Tibial nerve (tissue), 3 donors: Measurements from ENCODE around the gene USP3.

Source experiments
- POLR2A ChIP-seq, 2 donors: fragments of 450-650 bp; IDR thresholded peaks; one replicate each; pipeline ENCODE4 v1.6.1; 2017; ENCODE audit warnings: antibody characterized with exemption in 2 of 2, mild to moderate bottlenecking in 2 of 2, moderate library complexity in 2 of 2
- TF ChIP-seq, protein P1 (sequence below), 5 experiments: fragments of 200-600 bp in 3 of 5; fragments of 450-650 bp in 2 of 5; sonication (generic) in 3 of 5; IDR thresholded peaks; one replicate each; pipeline ENCODE4 v1.5.1; 2016 to 2019; ENCODE audit warnings: antibody characterized with exemption in 5 of 5, mild to moderate bottlenecking in 3 of 5, moderate library complexity in 2 of 5

DNA sequence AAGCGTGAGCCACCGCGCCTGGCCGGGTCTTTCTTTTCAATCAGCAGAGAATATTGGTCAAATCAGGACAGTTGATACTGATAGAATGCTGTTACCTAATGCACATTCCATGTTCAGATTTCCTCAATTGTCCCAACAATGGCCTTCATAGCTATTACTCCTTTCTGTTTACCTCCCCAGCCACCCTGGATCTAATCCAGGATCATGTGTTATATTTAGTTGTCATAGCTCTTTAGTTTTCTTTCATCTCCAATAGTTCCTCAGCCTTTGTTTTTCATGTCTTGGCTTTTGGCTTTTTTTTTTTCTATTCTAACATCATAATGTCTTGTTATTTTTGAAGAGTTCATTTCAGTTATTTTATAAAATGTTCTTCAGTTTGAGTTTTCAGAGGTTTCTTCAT is 14.6 kb downstream of the USP3 start:
- TF ChIP-seq, protein P1, sequence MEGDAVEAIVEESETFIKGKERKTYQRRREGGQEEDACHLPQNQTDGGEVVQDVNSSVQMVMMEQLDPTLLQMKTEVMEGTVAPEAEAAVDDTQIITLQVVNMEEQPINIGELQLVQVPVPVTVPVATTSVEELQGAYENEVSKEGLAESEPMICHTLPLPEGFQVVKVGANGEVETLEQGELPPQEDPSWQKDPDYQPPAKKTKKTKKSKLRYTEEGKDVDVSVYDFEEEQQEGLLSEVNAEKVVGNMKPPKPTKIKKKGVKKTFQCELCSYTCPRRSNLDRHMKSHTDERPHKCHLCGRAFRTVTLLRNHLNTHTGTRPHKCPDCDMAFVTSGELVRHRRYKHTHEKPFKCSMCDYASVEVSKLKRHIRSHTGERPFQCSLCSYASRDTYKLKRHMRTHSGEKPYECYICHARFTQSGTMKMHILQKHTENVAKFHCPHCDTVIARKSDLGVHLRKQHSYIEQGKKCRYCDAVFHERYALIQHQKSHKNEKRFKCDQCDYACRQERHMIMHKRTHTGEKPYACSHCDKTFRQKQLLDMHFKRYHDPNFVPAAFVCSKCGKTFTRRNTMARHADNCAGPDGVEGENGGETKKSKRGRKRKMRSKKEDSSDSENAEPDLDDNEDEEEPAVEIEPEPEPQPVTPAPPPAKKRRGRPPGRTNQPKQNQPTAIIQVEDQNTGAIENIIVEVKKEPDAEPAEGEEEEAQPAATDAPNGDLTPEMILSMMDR (IDR thresholded peaks at IDR 0.05): no peak
- TF ChIP-seq POLR2A (IDR thresholded peaks at IDR 0.05): no peak
